AG08396 (cell line): Measurements from ENCODE around the gene GNB4.

Experiments
- DNase-seq: peaks from one replicate; pipeline ENCODE4 v3.0.0; 2012; ENCODE audit warnings: low spot score, mixed read lengths

The GNB4 gene

DNA sequence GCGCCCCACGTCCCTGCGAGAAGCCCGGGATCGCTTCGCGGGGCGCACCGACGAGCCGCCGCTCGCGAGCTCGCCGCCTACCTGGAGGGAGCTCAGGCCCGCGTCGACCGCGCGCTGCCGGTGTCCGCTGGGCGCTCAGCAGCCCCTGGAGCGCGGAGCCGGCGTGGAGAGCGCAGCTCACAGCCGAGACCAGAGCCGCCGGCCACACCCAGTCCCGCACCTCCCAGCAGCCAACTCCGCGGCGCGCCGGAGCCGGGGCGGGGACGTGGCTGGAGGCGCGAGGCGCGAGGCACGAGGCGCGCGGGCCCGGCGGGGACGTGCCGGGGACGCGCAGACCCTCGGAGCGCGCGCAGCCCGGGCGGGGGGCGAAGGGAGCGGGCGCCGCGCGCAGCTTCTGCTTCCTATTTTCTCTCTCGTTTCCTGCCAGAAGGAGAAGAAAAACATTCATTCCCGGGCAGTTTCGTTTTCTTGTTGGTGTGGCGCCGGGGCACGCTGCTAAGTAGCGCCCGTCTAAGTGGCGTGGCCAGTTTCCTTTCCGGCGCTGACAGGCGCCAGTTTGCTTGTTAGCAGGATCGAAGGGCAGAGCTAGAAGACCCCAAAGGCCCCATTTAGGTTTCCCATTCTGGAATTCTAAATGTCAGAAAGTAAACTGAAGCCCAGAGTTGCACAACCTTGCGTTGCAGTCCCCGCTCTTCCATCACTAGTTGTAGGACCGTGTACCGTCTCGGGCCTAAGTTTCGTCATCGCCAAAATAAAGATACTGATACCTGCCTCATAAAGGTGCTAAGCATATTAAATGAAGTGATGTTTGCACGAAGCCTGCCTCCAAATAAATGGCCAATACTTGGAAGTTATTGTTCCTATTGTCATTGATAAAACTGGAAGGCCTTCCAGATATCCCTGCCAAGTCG, at the start of gene GNB4:
GNB4 (minus strand) TSS at position 206 of the 911 bp plus-strand sequence. CDS start 25,270 bp downstream, outside the sequence.
- DNase-seq: peak; percentile 92

DNA sequence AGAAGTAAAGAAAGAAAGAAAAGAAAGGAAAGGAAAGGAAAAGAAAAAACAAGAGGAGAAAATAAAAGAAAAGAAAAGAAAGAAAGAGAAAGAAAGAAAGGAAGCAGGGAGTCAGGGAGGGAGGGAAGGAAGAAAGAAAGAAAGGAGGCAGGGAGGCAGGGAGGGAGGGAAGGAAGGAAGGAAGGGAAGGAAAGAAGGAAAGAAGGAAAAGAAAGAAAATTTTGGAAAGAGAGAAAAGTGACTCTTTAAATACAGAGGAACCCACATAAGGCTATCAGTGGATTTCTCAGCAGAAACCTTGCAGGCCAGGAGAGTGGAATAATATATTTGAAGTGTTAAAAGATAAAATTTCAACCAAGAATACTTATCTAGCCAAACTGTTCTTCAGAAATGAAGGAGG, 44.2 kb upstream of the GNB4 start:
- no peak for DNase-seq

DNA sequence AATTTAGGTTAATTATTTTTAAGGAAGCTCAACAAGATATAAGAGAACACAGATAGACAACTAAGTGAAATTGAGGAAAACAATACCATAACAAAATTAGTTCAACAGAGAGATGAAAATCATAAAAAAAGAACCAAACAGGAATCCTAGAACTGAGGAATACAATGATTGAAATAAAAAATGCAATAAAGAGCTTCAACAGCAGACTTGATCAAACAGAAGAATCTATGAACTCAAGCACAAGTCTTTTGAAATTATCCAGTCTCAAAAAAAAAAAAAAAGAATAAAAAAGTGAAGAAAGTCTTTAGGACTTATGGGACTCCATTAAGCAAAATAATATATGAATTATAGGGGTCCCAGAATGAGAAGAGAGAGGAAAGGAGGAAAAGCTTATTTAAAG, 42.0 kb upstream of the GNB4 start:
- DNase-seq: no peak

DNA sequence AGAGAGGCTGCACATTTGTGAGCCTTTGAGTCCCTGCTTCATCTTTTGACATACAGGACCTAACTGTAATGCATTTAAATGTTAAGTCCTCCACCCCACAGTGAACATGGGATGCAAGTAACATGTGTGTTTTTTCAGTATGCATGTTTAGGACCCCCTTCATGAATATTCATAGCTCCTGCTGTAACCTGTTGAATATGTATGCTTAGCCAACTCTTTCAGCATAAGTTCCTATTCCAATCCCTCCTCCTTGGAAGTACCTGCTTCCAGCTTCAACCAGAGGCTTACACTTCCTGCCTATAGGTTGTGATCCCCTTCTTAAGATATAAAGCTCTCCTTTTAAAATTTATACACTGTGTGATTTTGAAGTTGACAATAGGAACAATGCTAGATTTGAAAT, 36.9 kb upstream of the GNB4 start:
- DNase-seq: no peak

DNA sequence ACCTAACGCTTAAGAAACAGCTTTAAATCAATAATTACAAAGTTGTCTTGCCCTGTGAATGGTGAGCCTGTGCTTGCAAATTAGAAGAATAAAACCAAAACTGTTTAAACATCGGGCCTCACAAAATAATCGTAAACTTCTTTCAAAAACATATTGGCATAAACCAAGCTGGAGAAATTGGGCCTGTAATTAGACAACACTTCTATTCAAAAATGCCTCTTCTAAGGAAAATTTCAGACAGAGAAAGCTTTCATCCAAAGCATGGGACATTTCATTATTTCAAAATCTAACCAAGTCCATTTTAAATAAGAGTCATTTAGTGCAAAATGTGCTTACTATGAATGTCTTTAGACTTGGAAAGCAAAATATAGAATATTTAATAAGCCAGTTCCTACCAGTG, 35.5 kb upstream of the GNB4 start:
- no peak for DNase-seq

DNA sequence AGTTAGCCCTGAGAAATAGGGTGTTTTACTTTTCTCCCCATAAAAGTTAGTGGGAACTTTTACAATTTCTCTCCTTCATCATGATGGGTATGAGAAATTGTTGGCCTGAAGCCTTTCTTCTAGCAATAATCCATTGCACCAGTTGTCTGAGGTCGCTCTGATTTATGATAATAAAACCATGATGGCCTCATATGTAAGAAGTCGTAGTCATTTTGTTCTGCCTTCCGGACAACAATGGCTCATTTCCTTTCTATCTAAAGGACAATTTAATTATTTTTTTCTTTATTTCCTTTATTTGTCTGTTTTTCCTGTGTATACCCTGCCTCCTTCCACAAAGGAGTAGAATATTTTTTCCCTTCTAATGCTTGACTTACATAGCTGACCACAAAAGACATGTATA, 31.6 kb upstream of the GNB4 start:
- DNase-seq: no peak

DNA sequence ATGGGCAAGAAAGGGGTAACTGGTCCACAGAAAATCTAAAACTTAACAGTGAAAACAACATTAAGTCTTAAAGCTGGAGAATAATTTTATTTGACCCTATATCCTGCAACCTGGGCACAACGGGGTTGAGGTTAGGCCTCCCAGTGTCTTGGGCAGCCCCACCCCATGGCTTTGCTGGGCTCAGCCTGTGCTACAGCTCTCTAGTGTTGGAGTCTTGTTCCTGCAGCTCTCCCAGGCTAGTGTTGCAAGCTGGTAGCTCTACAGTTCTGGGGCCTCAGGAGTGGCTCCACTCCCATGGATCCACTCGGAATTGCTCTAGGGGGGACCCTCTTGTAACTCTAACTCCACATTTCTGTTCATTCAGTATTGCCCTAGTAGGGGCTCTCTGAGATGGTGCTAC, 24.9 kb upstream of the GNB4 start:
- DNase-seq: no peak

DNA sequence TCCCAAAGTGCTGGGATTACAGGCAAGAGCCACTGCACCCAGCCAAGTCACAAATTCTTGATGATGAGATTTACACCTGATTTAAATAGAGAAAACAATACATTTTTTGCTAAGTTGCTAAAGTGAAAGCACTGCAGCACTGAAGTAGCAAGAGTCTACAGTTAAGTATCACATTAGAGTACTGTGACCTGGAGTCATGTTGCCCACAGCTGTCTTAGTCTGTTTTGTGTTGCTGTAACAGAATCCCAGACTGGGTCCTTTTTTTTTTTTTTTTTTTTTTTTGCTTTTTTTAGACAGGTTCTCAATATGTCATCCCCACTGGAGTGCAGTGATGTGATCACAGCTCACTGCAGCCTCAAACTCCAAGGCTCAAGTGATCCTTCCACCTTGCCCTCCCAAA, 23.2 kb upstream of the GNB4 start:
- DNase-seq: no peak

DNA sequence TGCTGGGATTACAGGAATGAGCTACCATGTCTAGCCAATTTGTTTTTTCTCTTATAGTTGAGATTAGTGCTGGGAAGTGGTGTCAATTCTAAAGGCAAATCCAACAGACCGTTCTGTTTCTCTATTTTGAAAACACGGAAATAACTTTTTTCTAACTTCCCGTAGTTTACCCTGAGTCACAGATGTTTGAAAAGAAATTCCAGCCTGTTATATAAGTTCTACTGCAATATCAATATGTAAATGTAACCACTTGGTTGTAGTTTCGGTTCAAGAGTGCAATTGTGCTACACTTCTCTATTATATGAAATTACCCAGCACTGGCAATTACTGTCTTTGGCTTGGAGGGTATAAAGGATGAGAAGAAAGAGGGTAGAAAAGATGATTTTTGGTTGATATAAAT, 22.3 kb upstream of the GNB4 start:
- DNase-seq: no peak

DNA sequence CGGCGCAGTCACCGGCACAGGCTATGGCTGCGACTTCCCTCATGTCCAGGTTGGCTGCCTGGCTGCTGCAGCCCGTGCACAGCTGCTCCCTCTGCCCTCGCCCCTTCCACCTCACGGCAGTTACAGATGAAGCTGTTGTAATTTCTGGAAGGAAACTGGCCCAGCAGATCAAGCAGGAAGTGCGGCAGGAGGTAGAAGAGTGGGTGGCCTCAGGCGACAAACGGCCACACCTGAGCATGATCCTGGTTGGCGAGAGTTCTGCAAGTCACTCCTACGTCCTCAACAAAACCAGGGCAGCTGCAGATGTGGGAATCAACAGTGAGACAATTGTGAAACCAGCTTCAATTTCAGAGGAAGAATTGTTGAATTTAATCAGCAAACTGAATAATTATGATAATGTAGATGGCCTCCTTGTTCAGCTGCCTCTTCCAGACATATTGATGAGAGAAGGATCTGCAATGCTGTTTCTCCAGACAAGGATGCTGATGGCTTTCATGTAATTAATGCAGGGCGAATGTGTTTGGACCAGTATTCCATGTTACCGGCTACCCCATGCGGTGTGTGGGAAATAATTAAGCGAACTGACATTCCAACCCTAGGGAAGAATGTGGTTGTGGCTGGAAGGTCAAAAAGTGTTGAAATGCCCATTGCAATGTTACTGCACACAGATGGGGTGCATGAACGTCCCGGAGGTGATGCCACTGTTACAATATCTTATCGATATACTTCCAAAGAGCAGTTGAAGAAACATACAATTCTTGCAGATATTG, 13.2 kb upstream of the GNB4 start:
- no peak for DNase-seq

DNA sequence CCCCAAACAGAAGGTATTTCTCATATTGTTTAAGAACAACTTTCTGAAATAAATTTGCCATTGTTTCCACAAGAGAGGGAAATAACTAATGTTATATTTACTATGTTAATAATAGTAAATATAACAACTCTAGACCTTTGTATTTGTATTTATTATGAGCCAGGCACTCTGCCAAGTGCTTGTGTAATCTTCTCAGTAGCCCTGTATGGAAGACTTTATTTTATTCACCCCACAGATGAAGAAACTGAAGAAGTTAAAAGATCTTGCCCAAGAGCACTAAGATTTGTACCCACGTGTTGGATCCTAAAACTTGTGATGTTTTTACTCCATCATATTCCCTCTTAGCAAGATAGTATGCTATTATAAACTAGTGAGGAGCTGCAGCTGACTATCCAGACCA, 12.0 kb upstream of the GNB4 start:
- no peak for DNase-seq

DNA sequence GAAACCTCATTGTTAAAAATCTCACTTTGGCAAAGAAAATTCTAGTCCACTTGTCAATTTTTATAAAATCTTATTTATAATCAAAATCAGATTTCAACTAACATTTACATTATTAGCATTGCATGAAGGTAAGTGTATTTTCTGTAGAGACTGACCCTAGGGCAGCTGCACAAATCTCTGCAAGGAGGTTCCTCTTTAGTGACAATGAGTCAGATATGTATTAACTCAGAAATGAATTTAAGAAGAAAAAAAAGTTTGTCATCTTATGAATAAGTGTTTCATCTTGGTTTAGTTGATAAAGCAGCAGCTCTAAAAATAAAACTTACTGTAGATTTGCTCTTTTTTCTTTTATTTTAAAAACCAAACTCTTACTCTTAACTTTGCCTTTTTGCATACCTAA, 9.0 kb upstream of the GNB4 start:
- no peak for DNase-seq

DNA sequence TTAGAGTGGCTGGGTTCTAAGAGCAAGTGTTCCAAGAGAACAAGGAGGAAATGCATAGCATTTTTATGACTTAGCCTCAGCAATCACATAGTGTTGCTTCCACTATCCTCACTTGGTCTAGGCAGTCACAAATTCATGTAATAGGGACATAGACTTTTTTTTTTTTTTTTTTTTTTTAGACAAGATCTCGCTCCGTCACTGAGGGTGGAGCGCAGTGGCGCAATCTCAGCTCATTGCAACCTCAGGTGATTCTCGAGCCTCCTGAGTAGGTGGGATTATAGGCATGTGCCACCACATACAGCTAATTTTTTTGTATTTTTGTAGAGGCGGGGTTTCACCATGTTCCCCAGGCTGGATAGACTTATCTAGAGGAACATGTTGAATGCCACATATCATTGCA, 4.7 kb upstream of the GNB4 start:
- DNase-seq: no peak

DNA sequence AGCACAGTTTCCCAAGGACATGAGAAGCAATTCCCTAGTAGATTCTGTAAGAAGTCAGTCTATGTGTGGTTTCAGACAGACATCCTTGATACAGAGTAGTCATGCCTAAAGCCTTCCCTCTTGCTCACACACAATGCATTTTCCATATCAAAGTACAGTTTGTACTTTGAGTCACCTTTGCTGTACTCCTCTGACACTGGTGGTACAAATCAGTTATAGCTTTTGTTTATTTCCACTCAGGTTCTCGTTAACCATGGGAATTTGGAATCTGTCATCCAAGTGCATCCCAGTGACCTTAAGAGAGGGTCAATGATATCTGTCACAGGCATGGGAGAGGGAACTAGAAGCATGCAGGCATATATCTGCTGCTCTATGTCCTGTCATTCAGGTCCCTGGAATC, 3.6 kb upstream of the GNB4 start:
- DNase-seq: no peak

DNA sequence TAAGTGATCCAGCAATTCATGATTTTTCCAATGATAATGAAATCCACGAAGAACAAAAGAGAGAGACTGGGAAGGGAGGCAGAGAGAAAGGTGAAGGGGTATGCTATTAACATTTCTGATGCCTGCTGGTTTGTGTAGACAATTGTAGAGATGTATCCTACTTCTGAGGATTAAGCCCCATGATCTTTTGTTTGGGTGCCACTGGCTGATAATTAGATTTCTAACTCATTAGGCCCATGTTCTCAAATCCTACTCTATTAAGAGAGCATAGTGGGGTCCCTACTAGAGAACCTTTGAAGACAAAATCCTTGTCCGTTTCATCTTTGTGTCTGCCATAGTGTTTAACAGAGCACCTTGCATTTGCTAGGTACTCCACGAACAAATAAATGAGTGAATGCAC, 2.7 kb upstream of the GNB4 start:
- no peak for DNase-seq

DNA sequence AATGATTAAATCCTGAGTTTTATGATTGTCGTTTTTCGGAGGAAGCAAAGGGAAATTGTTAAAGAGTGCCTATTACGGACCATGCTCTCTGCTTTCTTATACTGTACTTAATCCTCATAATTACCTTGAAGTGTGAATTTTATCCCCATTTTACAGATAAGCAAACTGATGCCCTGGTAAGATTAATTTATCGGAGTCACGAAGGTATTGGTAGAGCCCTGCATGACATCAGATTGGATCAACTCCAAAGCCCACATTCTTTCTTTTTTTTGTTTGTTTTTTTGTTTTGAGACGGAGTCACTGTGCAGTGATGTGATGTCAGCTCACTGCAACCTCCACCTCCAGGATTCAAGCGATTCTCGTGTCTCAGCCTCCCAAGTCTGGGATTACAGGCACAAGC, 1.6 kb upstream of the GNB4 start:
- no peak for DNase-seq

DNA sequence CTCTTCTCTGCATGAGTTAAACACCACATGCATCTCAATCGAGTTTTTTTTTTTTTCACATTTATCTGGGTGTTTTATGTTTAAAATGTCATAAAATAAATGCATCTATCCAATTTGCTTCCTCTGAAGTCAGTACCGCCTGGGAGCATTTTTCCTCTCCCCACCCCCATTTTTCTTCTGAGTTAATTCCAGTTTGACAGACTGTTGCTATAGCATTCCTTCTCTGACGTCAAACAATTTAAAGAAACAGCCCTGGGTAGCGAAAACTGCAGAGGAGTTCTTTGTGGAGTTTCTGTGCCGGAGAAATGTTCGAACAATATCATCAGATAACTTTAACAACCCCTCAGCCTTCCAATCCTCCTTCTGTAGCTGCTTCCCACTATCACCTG, 900 bp upstream of the GNB4 start:
- peak; percentile 52 for DNase-seq

DNA sequence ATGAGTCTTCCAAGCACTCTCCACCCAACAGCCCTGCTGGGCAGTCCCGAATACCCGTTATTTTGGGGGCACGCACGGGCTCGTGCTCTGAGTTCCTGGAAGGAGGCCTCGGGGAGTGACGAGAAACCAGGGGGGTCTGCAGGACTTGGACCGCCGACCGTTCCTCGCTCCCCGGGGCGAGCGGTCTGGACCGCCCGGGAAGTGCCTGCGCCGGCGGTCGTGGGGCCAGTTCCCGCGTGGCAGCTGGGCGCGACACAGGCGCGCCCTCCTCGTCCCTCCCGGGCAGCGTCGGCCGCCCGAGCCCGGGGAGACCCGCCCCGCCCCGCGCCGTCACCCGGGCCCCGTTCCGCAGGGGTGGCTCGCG, 387 bp downstream of the GNB4 start:
- no peak for DNase-seq

DNA sequence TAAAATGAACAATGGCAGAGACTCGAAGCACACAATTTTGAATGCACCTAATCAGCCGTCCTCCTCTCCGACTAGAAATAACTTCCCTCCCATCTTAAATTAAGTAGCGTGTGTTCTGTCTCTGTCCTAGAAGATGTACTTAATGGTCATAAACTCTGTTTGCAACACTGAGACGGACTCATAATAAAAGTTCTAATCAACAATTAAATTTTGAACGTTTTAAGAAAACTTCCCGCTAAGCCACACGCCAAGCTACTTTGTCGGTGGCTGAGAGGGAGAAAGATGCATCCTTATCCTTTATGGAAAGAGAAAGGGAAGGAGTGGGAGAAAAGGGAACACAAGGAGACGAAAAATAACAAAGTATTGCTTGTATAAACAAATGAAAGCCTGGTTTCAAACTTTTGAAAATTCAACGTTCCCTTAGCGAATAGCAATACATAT, 989 bp downstream of the GNB4 start:
- DNase-seq: no peak

DNA sequence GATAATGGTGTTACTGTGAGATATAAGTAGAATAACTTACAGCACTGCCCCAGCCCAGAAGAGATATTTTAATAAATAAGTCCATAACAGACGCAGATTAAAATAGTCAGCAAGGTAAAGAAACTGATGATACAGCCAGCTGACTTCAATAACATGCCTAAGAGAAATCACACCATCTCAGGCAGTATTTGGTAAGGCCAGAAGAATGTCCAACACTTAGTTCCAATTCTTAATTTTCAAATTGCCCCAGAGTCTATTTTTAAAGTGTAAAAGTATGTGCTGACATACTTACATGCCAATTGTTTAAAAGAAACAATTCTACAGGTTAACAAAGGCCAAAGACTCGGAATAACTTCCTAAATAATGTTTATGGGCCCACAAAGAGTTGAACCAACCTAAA, 1.6 kb downstream of the GNB4 start:
- DNase-seq: no peak

DNA sequence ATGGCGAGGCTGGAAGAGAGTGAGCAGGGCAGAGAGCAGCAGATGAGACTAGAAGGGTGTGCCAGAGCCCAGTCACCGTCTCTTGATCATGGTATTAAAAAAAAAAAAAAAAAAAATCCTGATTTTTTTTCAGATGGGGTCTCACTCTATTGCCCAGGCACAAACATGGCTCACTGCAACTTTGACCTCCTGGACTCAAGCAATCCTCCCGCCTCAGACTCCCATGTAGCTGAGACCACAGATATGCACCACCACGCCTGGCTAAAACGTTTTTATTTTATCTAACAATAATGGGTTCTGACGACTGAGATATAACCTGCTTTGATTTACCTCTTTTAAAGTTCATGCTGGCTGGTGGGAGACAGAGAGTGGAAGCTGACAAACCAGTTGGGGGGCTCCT, 4.0 kb downstream of the GNB4 start:
- DNase-seq: no peak

DNA sequence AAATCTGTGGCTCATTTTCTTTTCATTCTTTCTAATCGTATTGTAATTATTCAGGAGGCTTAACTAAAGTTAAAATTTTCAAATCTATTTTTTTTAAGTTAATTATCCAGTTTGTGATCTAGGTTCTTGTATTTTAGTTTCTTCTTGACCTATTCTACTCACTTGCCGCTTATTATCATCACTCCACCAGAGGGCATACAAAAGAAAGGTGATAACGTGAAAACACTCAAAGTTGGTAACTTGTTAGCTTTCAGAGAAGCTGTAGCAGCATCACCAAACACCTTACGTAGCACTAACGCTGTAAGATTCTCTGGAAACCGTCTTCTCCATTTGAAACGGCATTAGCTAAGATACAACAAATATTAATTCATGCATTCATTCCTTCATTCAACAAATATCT, 4.8 kb downstream of the GNB4 start:
- no peak for DNase-seq

DNA sequence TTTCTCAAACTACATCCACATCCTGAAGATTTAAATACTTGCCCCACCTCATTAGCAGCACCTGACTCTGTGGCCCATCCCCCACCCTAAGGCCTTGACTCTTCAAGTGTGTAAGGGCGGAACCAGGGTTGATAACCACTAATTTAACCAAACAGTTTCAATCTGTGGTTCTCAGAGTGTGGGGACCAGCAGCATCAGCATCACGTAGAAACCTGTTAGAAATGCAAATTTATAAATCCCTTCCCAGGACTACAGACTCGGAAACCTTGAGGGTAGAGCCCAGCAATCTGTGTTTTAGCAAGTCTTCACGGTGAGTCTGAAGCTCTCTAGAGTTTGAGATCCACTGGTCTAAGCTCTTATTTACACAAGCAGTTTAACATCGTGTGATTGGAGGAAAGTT, 12.4 kb downstream of the GNB4 start:
- no peak for DNase-seq

DNA sequence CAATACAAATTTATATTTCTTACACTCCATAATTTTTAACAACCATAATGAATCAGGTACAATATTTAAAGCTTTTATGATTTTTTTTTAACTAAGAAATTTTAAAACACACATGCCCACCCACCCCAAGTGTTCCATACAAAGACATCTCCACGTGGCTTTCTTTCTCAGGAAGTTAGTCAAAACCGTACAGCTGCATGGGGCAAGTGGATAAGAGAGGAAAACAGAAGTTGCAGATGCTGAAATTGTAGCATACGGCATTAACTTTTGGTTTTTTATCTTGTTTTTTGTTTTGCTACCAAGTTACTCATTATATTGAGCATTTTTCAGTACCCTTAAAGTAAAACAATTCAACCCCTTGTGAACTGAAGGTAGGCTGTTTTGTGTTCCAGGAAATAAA, 14.8 kb downstream of the GNB4 start:
- no peak for DNase-seq
